ENCODE measurements around the gene CRYAB.

The CRYAB gene

GRCh38 chr11:111926505-111927391, 15.2 kb upstream of the CRYAB start:
- TF ChIP-seq CTCF (IDR thresholded peaks at IDR 0.05; ENCODE audit: control extremely low read depth, extremely low read depth, low read depth, missing control alignments), result no peak
- CTCF ChIA-PET, result interaction anchor here (0.8 to 3.4 kb wide), 17 partner anchors 8 to 360 kb away, joined by 3 to 25 read pairs (median 3); partner anchors contain the start of genes ALG9 and C11orf52
- peak; percentile 99 for DNase-seq (ENCODE audit: extremely low spot score)
- POLR2A ChIA-PET, result interaction anchor here (0.6 to 1.3 kb wide), 7 partner anchors 9 to 457 kb away, joined by 3 to 4 read pairs (median 3); partner anchors contain the start of gene ALG9

GRCh38 chr11:111925953-111926352, 14.4 kb upstream of the CRYAB start:
- POLR2A ChIA-PET, result interaction anchor here (1.3 kb wide), 2 partner anchors 13 to 77 kb away, joined by 3 to 4 read pairs; no protein-coding TSS in a partner anchor
- DNase-seq (ENCODE audit: extremely low spot score), result no peak
- CTCF ChIA-PET, result interaction anchor here (0.8 to 3.4 kb wide), 12 partner anchors 8 to 360 kb away, joined by 3 to 25 read pairs (median 4); partner anchors contain the start of genes ALG9 and C11orf52
- TF ChIP-seq CTCF (IDR thresholded peaks at IDR 0.05; ENCODE audit: control extremely low read depth, extremely low read depth, low read depth, missing control alignments), result no peak

GRCh38 chr11:111923951-111924350, 12.4 kb upstream of the CRYAB start:
- no peak for TF ChIP-seq CTCF (IDR thresholded peaks at IDR 0.05; ENCODE audit: control extremely low read depth, extremely low read depth, low read depth, missing control alignments)
- no peak for DNase-seq (ENCODE audit: extremely low spot score)
- ChIA-PET POLR2A (no interaction called here), CTCF (interaction anchor here (0.7 to 3.4 kb wide), 3 partner anchors 8 to 58 kb away, joined by 3 to 16 read pairs (median 5); no protein-coding TSS in a partner anchor)

DNA sequence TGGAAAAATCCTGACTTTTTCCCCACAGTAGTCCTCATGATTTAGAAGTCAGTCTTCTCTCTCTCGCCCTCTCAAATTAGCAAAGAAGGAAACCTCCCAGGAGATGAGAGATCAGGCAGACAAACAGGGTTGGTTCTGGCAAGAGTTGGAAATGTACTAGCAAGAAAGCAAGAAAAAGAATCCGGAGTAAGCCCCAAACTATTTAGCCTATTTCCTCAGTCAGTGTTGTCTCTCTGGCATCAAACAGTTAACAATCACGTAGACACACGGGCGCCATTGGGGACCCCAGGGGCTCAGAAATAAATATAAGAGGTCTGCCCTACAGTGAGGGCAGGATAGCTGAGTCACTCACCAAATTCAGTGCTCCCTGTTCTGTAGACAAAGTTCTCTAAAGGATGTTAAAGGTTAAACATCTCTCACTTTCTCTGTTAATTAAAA, 11.8 kb upstream of the CRYAB start:
- POLR2A ChIA-PET, result no interaction called here

GRCh38 chr11:111922803-111923202, 11.2 kb upstream of the CRYAB start:
- CTCF ChIA-PET, result interaction anchor here (1.5 kb wide), 1 partner anchor 9 kb away, joined by 5 read pairs; no protein-coding TSS in a partner anchor
- POLR2A ChIA-PET, result no interaction called here
- no peak for DNase-seq (ENCODE audit: extremely low spot score)
- TF ChIP-seq CTCF (IDR thresholded peaks at IDR 0.05; ENCODE audit: control extremely low read depth, extremely low read depth, low read depth, missing control alignments), result no peak

More for the DNA sequence above, 11.8 kb upstream of the CRYAB start:
- TF ChIP-seq CTCF (IDR thresholded peaks at IDR 0.05; ENCODE audit: control extremely low read depth, extremely low read depth, low read depth, missing control alignments), result no peak
- no peak for DNase-seq (ENCODE audit: extremely low spot score)
- CTCF ChIA-PET, result interaction anchor here (1.5 kb wide), 1 partner anchor 8 kb away, joined by 5 read pairs; no protein-coding TSS in a partner anchor

- DNase-seq (ENCODE audit: extremely low spot score), result no peak
- TF ChIP-seq CTCF (IDR thresholded peaks at IDR 0.05; ENCODE audit: control extremely low read depth, extremely low read depth, low read depth, missing control alignments), result no peak
- ChIA-PET POLR2A (no interaction called here), CTCF (interaction anchor here (0.9 kb wide), 1 partner anchor 10 kb away, joined by 3 read pairs; no protein-coding TSS in a partner anchor)
These were observed 10.1 kb upstream of the CRYAB start for GRCh38 chr11:111921541-111922230.

Measured in GM10248 (cell line).